Measurements from ENCODE around the gene VOPP1.

The VOPP1 gene

DNA sequence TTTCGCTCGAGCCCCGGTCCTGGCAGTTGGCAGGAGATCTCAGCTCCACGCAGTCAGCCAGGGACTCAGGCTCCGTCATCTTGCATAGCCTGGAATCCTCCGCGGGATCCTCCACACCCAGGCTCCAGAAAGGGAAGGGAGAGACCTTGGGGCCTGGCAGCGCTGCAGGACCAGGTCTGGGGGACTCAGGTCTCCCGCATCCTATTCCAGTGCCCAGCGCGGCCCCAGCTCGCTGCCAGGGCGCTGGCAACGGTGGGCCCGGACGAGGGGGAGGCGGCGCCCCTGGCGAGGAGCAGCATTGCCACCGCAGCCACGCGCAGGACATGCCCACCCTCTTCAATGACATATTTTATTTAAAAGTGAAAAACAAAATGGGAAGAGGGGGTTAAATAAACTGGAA, 123.8 kb downstream of the VOPP1 start:
- H3K4me3 ChIP-seq (ENCODE audit: low read depth, low read length): no peak overlapping the region
- no peak for TF ChIP-seq CTCF (IDR thresholded peaks at IDR 0.05; ENCODE audit: insufficient read depth, low read depth, low read length, missing control alignments)
- DNase-seq (ENCODE audit: low read depth): no peak

DNA sequence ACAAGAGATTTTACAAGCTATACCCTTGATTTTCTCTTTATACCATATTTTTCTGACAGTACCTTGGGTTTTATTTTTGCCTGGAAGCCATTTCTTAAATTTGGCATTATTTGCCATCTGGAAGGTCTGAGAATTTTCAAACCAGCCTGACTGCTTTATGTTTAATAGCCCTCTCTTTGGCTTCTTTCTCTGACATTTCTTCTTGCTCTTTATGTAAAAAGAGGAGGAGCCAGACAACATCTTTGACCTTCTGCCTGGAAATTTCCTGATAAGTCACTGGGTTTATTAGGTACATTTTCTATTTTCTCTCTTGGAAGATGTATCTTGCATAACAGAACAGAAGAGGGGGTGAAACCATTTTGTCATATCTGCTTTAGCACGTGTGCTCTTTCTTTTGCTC, 127.5 kb downstream of the VOPP1 start:
- H3K4me3 ChIP-seq (ENCODE audit: low read depth, low read length): no peak overlapping the region
- DNase-seq (ENCODE audit: low read depth): no peak
- no peak for TF ChIP-seq CTCF (IDR thresholded peaks at IDR 0.05; ENCODE audit: insufficient read depth, low read depth, low read length, missing control alignments)

- no peak overlapping the region for H3K4me3 ChIP-seq (ENCODE audit: low read depth, low read length)
- TF ChIP-seq CTCF (IDR thresholded peaks at IDR 0.05; ENCODE audit: insufficient read depth, low read depth, low read length, missing control alignments): no peak
- DNase-seq (ENCODE audit: low read depth): no peak
These were observed 130.4 kb downstream of the VOPP1 start for GRCh38 chr7:55441774-55442522.

- no peak for TF ChIP-seq CTCF (IDR thresholded peaks at IDR 0.05; ENCODE audit: insufficient read depth, low read depth, low read length, missing control alignments)
- DNase-seq (ENCODE audit: low read depth): no peak
- H3K4me3 ChIP-seq (ENCODE audit: low read depth, low read length): no peak overlapping the region
These were observed 131.3 kb downstream of the VOPP1 start for GRCh38 chr7:55441002-55441401.

DNA sequence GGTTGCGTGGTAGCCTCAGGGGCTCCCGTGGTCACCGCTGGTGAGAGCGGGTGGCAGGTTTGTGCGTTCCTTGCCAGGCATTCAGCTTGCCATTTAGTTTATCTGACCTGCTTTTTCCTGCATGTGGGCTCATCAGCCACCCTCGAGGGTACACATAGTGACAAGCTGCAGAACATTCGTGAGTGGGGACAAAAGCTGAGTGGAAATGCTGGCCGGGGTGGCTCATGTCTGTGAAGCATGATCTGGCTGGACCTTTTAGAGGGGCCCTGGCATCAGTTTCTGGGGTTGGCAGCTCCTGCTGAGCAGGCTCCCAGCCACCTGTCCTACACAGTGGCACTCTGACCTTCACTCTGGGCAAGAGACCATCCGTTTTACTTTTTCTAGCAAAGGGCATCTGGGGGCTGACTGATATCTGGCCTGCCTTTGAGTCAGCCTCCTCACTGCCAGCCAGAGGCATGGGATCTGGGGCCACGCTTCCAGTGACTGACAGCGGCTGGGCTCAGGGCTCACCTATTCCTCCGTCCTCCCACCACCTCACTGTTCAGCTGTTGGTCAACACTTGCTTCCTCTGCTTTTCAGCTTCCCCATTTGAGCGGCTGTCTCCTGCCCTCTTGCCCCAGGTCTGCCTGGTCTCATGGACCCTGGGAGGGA, 132.1 kb downstream of the VOPP1 start:
- no peak for TF ChIP-seq CTCF (IDR thresholded peaks at IDR 0.05; ENCODE audit: insufficient read depth, low read depth, low read length, missing control alignments)
- no peak for DNase-seq (ENCODE audit: low read depth)

DNA sequence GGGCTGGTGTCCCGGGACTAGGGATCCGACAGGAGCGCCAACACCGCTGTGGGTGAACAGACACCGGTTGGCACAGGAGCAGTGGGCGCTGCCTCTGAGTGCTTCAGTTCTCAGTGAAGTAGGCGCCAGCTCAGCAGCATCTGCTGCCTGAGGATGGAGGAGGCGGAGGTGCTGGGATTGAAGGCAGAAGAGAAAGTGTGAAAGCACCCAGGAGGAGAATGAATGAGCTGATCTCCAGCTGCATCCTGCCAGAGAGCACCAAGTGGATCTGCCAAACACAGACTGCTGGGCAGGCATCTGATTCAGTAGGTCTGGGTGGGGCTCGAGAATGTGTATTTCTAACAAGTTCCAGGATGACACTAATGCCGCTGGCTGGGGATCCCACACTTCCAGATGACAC, 132.7 kb downstream of the VOPP1 start:
- TF ChIP-seq CTCF (IDR thresholded peaks at IDR 0.05; ENCODE audit: insufficient read depth, low read depth, low read length, missing control alignments): no peak
- no peak overlapping the region for H3K4me3 ChIP-seq (ENCODE audit: low read depth, low read length)
- no peak for DNase-seq (ENCODE audit: low read depth)

More for the DNA sequence above, 132.1 kb downstream of the VOPP1 start:
- no peak overlapping the region for H3K4me3 ChIP-seq (ENCODE audit: low read depth, low read length)
